Retina (tissue), 1 donor: ENCODE results near the gene MYADM.
"Not testable (repeated sequence)": the region's sequence is repeated elsewhere in the genome, so short reads cannot be mapped to it uniquely, and the experiment has no call there.

Experiments used
- DNase-seq: peaks from one replicate; pipeline ENCODE4 v3.0.0-alpha.2; 2016

MYADM gene

GRCh38 chr19:53867225-53868090 is at the start of gene MYADM:
MYADM (plus strand) TSS chr19:53867883; CDS start chr19:53873530, 5,647 bp downstream.
- peak; percentile 97 for DNase-seq

GRCh38 chr19:53818756-53819155 is 48.9 kb upstream of the MYADM start:
- no peak for DNase-seq

- DNase-seq = no peak
Observed at GRCh38 chr19:53819861-53820260, 47.8 kb upstream of the MYADM start.

- no peak for DNase-seq
Observed at GRCh38 chr19:53823380-53824120, 44.1 kb upstream of the MYADM start.

- DNase-seq = no peak
Observed at GRCh38 chr19:53824134-53824611, 43.5 kb upstream of the MYADM start, which contains the start of gene NLRP12. NLRP12 (minus strand) TSS chr19:53824314; CDS start chr19:53824174, 140 bp downstream.

GRCh38 chr19:53826876-53827275 is 40.8 kb upstream of the MYADM start:
- DNase-seq = no peak

GRCh38 chr19:53828531-53828930 is 39.2 kb upstream of the MYADM start:
- DNase-seq = no peak

GRCh38 chr19:53832861-53833260 is 34.8 kb upstream of the MYADM start:
- DNase-seq = not testable (repeated sequence)

GRCh38 chr19:53838446-53838845 is 29.2 kb upstream of the MYADM start:
- DNase-seq = not testable (repeated sequence)

- DNase-seq = not testable (repeated sequence)
Observed at GRCh38 chr19:53840241-53840640, 27.4 kb upstream of the MYADM start.

- DNase-seq = not testable (repeated sequence)
Observed at GRCh38 chr19:53840914-53841313, 26.8 kb upstream of the MYADM start.

GRCh38 chr19:53844849-53845246 is 22.8 kb upstream of the MYADM start:
- no peak for DNase-seq

GRCh38 chr19:53847555-53847954 is 20.1 kb upstream of the MYADM start:
- no peak for DNase-seq

GRCh38 chr19:53849237-53849676 is 18.4 kb upstream of the MYADM start:
- no peak for DNase-seq

- DNase-seq = no peak
Observed at GRCh38 chr19:53853707-53854106, 14.0 kb upstream of the MYADM start.

- DNase-seq = no peak
Observed at GRCh38 chr19:53864308-53864836, 3.3 kb upstream of the MYADM start.

- peak; percentile 60 for DNase-seq
Observed at GRCh38 chr19:53865523-53865917, 2.2 kb upstream of the MYADM start.

GRCh38 chr19:53865918-53866864 is 1.5 kb upstream of the MYADM start:
- DNase-seq = peak; percentile 92

GRCh38 chr19:53866865-53867224 is 838 bp upstream of the MYADM start:
- peak; percentile 73 for DNase-seq

- peak; percentile 62 for DNase-seq
Observed at GRCh38 chr19:53868091-53868891, 608 bp downstream of the MYADM start.
